Renal cortex interstitium (tissue), 11 donors: Measurements from ENCODE around the gene HYAL3. TPM values are rescaled to one million over a fixed set of nuclear protein-coding genes. Genes with fewer than 3 reads are reported as not detected.
"Not testable (repeated sequence)": the region's sequence is repeated elsewhere in the genome, so short reads cannot be mapped to it uniquely, and the experiment has no call there.

ENCODE experiments used
- DNase-seq, 11 donors: peaks; one replicate each; pipeline ENCODE4 v3.0.0-alpha.2; 2013; ENCODE audit warnings: low read depth in 9 of 11, low spot score in 4 of 11; ENCODE audit errors: extremely low read depth in 1 of 11
- polyA plus RNA-seq, 3 donors: library from polyadenylated mRNA; unstranded; fragments of 120-200 nt; gene quantifications; one replicate each; pipeline ENCODE4 v1.2.1, GENCODE V29; 2013; ENCODE audit not compliant: insufficient read length in 3 of 3

The HYAL3 gene
- polyA plus RNA-seq, 3 donors, result 2.9 to 5.5 (median 3.2) TPM

- no peak for DNase-seq
Observed at GRCh38 chr3:50264964-50265485, 34.2 kb downstream of the HYAL3 start.

- DNase-seq, result peak in 10 of 11 donors; percentile 85 to 97 (median 92)
Observed at GRCh38 chr3:50264383-50264963, 34.7 kb downstream of the HYAL3 start.

- DNase-seq, result no peak
Observed at GRCh38 chr3:50263478-50264382, 35.5 kb downstream of the HYAL3 start.

DNA sequence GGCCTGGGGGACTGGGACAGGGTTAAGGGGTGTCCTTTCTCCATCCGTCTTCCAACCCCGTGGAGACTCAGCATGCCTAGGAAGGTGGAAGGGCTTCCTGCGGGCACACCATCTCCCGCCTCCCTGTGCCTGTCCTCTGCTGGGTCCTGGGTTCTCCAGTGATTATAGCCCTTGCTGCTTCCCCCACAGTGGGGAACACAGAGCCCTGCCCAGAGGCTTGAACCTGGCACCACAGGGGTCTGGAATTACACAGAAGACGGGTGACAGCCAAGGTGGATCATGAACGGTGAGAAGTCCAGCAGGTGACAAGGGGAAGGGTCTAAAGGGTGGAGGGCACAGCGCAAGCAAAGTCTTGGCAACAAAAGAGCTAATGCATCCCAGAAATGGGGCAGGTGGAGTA is 36.4 kb downstream of the HYAL3 start:
- DNase-seq, result no peak

- DNase-seq, result not testable (repeated sequence)
Observed at GRCh38 chr3:50262200-50262599, 37.0 kb downstream of the HYAL3 start.

DNA sequence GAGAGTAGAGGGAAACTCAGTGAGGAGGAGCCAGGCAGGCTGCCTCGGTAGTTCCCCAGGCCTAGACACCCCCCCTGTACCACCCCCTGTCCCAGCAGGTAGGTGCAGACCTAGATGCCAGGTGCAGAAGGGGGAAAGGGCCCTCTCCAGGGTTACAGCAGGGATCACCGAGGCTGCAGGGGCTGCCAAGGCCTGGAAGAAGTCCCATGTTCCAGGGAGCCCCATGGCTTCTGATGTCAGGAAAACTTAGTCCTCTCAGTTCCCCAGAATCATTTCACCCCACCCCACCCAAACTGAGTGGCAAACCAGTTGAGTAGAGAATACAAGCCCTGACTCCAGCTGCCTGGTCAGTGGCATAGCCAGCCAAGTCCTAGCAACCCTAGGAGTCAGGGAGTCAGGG is 37.7 kb downstream of the HYAL3 start:
- no peak for DNase-seq

- no peak for DNase-seq
Observed at GRCh38 chr3:50260942-50261441, 38.2 kb downstream of the HYAL3 start.

- peak in 10 of 11 donors; percentile 79 to 94 (median 92) for DNase-seq
Observed at GRCh38 chr3:50260027-50260941, 38.9 kb downstream of the HYAL3 start.

- no peak for DNase-seq
Observed at GRCh38 chr3:50259432-50260026, 39.7 kb downstream of the HYAL3 start.

- DNase-seq, result no peak
Observed at GRCh38 chr3:50258979-50259378, 40.2 kb downstream of the HYAL3 start.

DNA sequence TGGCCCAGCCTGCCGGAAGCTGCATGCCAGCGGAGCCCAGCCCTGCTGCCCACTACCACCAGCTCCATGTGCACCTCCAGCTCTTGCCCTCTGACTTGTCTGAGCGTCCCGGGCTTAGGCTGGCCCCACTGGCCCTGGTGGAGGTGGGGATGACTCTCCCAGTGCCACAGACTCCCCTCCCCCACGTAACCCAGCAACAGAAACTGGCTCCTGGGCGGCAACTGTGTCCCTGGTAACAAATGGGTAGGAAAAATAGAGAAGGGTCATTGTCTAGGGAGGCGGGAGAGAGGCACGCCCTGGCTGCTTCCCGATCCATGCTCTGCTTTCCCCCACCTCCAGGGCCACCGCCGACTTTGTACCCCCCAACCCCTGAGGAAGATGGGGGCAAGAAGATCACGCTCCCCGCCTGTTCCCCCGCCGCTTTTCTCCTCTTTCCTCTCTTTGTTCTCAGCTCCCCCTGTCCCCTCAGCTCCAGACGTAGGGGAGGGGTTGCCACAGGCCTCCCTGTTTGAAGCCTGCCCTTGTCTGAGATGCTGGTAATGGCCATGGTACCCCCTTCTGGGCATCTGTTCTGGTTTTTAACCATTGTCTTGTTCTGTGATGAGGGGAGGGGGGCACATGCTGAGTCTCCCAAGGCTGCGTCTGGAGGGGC is 41.0 kb downstream of the HYAL3 start:
- DNase-seq, result no peak

- DNase-seq, result no peak
Observed at GRCh38 chr3:50256978-50257890, 42.0 kb downstream of the HYAL3 start.

- no peak for DNase-seq
Observed at GRCh38 chr3:50255251-50255615, 44.0 kb downstream of the HYAL3 start.

DNA sequence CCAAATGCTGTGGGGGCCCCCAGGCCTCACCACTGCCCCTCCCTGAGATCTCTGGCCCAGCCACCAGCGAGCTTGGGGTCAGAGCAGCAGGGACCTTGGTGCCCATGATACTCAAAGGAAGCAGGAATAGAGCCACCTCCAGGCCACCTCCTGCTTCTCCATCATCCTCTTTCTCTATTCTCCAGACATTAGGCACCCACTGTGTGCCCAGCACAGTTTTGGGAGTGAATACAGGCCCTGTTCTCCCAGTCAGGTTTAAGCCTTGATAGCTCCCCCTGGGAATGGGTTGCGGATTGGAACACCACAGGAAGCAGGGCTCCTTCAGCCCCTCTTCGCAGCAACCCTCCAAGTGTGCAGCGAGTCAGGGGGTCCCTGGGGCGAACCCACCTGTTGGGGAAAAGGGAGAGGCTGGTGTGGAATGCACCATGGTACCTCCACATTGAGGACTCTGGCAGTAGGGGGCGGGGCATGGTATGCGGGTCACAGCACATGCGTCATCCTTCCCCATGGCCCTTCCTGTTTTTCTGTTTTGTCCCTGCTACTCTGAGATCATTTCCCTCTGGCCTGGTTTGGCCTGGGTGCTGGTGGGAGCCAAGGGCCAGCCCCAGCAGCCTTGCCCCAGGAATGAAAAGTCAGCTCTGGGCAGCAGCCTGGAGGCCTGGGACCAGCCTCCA is 44.5 kb downstream of the HYAL3 start:
- DNase-seq, result no peak

DNA sequence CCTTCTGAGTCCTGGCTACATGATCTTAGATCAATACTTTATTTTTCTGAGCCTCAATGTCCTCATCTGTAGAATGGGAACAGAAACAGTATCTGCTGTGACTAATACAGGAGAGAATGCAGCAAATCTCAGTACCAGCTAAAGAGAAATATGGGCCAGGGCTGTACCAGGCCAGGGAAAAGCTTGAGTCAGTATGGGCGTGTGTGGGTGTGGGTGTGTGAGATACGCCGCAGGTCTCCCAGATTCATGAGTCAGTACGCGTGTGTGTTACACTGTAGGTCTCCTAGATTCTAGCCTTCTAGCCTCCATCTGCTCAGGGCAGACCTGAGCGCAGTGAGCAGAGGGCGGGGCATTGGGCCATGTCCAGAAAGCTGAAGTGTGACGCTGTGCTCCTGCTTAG is 48.0 kb downstream of the HYAL3 start:
- DNase-seq, result no peak

DNA sequence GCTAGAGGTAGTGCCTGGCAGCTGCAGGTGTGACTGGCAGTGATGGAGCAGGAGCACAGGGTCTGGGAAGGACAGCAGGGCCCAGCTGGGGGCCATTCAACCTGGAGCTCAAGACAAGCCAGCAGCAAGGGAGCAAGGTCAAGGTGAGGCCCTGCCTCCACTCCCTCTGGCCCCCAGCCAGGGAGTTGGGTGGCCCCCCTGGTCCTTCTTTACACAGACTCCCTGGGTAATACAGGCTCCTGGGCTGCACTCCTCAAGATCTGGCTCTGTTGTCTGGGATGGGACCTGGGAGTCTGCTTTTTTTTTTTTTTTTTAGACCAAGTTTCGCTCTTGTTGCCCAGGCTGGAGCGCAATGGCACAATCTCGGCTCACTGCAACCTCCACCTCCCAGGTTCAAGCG is 48.7 kb downstream of the HYAL3 start:
- no peak for DNase-seq

GRCh38 chr3:50249457-50249856 is 49.7 kb downstream of the HYAL3 start:
- DNase-seq, result no peak
